Measurements from ENCODE around the gene B4GALT4.

B4GALT4 gene

DNA sequence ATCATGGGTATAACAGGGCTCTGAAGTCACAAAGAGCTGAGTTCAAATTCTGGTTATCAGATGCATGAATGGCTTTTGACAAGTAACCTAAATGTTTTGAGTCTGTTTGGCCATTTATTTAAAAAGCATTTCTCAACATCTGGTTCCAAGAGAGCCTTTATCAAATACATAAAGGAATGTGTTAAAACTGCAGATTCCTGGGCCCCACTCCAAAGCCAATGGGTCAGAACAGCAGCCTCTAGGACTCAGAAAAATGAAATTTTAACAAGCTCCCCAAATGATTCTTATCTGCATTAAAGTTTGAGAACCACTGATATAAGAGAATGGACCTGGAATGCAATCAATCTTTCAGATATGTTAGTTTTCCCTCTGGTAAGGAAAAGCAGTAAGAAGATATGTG is 3.4 kb downstream of the B4GALT4 start:
- no peak for DNase-seq (ENCODE audit: low spot score)

DNA sequence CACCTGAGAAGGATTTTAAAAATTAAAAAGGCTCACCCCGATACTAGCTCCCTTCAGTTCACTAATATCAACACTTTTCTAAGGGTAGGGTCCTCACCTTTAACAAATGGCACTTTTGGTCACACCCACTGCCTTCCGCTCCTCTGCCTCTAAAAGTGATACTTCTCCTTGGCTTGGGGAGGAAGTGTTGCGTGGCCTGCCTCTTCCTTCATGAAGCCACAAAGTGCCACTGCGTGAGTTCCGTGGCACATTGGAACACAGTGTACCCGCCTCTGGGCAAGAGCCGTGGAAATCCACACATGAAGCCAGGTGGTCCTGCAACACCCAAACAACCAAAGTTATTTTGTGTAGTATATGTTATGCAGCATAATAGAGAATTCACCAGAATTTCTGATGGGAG is 3.9 kb downstream of the B4GALT4 start:
- no peak for DNase-seq (ENCODE audit: low spot score)

GRCh38 chr3:119235151-119235550 is 5.5 kb downstream of the B4GALT4 start:
- no peak for DNase-seq (ENCODE audit: low spot score)

DNA sequence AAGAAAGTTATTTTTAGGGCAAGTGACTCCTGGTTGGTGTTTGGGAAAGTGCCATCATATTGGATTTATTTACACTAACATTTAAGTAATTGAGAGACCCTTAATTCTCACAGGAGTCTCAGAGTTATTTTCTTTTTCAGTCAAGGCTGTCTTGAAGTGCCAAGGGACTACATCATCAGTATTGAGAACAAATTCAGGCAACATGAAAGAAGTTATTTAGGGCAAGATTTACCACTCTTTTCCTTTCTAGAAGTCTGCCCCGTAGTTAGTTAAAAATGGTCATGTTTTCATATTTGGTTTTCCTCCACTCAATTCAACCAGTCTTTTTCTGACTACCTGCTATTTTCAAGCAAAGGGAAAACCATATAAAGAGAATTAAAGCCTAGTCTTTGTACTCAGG is 6.1 kb downstream of the B4GALT4 start:
- no peak for DNase-seq (ENCODE audit: low spot score)

DNA sequence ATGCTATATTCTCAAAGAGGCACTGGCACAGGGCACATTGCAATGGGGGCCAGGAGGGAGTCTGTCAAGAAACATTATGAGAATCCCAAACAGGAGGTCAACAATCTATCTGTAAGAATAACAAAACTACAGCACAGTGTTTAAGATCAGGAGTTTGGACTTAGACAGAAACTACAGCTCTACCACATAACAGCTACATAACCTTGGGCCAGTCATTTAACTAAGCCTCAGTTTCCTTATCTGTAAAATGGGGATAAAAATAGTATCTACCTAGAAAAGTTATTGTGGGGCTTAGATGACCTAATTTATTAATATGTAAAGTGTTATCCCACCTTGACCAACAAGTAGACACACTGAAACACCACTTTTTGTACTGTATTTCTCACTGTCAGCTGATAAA is 9.9 kb downstream of the B4GALT4 start:
- no peak for DNase-seq (ENCODE audit: low spot score)

DNA sequence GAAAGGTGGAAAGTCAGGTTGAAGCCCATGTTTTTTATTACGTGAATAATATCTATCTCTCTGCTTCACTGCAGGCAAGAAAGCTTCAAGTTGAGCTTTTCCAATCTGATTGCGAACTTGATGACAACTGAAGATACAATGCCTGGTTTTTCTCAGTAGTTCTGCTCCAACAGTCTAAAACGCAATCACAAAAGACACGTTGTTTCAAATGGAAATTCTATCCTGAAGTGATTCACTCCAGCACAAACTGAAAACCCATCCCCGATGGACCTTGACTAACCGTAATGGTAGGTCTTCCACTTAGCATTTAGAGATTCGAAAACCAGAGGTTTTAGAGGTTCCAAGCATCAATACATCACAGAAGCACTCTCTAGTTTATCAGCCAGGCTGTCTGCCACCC is 10.6 kb downstream of the B4GALT4 start:
- DNase-seq (ENCODE audit: low spot score), result no peak

DNA sequence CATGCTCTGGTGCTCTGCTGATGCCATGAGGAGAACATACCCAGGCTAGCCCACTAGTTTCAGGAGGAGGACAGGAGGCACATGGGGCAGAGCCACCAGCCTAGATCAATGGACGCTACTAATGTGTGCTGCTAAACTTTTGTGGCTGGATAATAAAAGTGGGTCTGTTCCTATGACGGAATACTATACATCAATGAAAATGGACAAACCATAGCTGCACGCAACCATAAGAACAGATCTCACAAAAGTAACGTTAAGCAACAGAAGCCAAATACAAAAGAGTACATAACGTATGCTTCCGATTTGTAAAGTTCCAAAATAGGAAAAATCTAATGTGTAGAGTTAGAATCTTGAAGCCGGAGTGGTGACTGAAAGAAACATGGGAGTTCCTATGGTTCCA is 11.5 kb downstream of the B4GALT4 start:
- DNase-seq (ENCODE audit: low spot score), result no peak

- DNase-seq (ENCODE audit: low spot score), result no peak
These were observed 12.1 kb downstream of the B4GALT4 start for GRCh38 chr3:119228373-119229145.

DNA sequence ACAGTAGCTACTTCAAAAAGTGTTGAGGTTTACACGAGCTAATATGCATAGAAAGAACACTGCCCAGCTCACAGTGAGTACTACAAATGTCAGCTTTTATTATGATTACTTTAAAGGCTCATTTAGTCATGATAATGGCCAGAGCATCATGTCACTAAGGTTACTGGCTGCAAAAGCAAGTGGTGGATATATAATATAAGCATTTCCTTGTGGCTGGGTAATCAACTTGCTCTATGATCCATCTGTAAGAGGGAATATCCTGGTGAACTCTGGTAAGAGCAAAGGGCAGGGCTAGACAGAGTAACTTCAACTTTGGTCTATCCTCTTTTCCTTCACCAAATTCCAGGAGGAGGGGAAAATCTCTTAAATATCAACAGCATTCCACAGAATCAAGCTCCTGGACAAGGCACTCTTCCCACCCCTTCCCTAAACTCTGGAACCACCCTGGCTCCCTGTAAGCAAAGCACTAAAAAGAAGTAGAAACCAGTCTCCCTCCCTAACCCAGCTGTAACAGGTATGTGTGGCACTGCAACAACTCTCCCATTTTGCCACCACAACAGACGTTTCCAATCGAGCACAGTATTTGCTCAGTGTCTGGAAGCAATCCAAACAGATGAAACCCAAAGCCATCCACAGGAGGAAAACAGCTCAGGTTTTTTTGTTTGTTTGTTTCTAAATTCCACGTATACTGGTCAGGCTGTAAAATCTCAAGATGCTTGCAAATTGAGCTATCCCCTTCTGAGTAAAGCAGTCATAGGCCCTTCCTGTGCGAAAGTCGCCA is 13.4 kb downstream of the B4GALT4 start:
- DNase-seq (ENCODE audit: low spot score), result no peak

- DNase-seq (ENCODE audit: low spot score), result no peak
These were observed 15.6 kb downstream of the B4GALT4 start for GRCh38 chr3:119225121-119225520.

DNA sequence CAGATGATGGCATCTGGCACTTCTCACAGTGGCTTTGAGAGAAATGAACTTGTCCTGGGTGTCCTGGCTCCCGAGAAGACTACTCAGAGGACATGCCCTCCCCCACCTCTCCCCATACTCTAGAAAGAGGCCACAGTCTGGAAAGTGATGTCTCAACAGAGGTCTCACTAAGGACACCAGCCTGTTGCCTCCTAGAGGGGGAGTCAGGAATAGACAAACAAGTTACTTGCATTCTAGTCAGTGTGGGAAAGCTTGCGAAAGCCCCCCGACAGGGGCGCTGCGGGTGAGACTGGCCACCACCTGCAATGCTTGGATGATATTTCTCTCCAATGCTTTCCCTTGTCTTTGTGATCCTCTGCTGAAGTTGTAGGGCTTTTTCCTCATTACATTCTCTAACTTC is 17.2 kb downstream of the B4GALT4 start:
- no peak for DNase-seq (ENCODE audit: low spot score)

GRCh38 chr3:119222391-119222790 is 18.3 kb downstream of the B4GALT4 start:
- DNase-seq (ENCODE audit: low spot score), result no peak

GRCh38 chr3:119221779-119222320 is 18.8 kb downstream of the B4GALT4 start:
- no peak for DNase-seq (ENCODE audit: low spot score)

GRCh38 chr3:119220970-119221667 is 19.6 kb downstream of the B4GALT4 start:
- no peak for DNase-seq (ENCODE audit: low spot score)

DNA sequence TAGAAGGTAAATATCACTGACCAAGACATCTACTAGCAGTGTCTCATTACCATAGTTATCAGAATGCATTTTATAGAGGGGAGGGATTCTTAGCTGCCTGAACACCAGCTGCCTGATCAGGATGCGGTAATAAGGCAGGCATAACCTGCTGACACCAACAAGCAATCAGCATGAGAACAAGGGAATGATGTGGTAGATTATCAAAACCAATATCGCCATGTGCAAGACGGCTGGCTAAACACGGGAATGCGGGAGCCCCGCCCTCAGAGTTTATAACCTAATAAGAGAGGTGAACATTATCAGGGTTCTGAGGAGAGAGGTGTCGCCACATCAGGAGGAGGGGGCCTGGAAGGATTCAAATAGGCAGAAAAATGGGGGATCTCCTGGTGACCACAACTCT is 20.5 kb downstream of the B4GALT4 start:
- DNase-seq (ENCODE audit: low spot score), result no peak

DNA sequence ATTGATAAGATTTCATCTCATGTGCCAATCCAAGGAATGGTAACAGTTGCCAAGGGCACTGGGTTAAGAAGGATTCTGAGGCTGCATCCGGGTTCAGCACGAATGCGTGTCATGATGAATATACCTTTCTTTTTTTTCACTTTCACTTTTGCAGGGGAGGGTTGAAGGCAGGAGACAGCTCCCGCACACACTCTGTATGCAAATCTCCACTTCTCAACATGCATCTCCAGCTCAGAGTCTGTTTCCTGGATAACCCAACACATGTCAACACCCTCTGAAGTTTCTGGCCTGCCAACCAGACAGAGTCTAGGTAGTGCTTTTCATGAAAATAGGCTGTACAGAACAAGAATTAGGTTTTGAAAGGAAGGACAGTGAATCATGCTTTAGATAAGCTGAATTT is 21.6 kb downstream of the B4GALT4 start:
- no peak for DNase-seq (ENCODE audit: low spot score)

DNA sequence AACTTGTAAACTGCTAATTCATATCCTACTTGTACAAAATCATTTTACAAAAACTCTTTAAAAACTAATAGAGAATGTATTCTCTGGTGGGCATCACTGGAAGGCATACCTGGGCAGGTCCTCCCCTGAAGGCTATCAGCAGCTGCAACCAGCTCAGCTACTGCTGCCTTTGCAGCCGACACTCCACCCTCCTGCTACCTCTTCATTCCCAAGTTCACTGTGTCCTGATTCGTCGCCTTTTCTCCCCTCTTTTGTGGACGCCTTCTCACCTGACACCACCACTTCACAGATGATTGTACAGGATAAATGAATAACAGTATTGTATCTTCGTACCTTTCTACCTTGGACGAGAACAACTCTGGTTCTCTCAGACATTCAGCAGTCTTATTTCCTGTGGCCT is 28.9 kb downstream of the B4GALT4 start:
- DNase-seq (ENCODE audit: low spot score), result no peak

DNA sequence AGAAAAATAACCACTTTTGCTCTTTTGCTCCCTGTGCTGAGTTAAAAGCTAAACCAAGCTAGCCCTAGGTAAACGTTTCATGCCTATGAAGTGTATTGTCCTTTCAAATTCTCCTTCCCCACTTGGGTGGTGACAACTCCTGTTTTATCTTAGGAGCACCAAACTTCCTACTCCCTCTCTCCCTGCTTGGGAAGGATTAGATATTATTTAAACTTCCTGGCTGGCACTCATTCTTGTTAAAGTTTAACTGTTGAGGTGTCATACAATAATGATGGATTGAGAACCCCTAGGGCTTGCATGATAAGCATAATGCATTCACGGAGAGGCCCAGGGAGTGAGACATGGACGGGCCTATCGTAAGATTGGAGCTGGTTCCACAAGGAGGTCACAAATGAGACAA is 29.5 kb downstream of the B4GALT4 start:
- no peak for DNase-seq (ENCODE audit: low spot score)

GRCh38 chr3:119207512-119207875 is 33.2 kb downstream of the B4GALT4 start:
- DNase-seq (ENCODE audit: low spot score), result no peak

GRCh38 chr3:119206611-119207511 is 33.8 kb downstream of the B4GALT4 start:
- DNase-seq (ENCODE audit: low spot score), result no peak

DNA sequence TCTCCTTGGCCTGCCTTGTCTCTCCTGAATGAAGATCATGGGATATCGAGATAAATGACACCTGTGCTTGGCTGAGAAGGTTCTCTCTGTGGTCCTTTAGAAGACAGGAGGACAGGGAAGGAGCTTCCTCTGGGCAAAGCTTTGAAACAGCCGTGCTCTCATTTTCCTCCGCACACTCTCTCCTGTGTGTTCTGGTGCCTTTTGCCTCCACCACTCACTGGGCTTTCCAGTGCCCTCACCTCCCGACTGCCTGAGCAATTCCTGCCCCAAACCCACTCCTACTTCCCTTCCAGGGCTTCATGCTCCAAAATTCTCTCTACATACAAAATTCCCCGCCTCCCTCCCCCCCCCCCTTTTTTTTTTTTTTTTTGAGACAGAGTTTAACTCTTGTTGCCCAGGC is 35.0 kb downstream of the B4GALT4 start:
- DNase-seq (ENCODE audit: low spot score), result no peak

- no peak for DNase-seq (ENCODE audit: low spot score)
These were observed 35.5 kb downstream of the B4GALT4 start for GRCh38 chr3:119205209-119205608.
